Keratinocyte (primary cell): ENCODE results near the gene TCIRG1. TPM values are rescaled to one million over a fixed set of nuclear protein-coding genes. Genes with fewer than 3 reads are reported as not detected.

Source experiments
- DNase-seq: peaks from one replicate; pipeline ENCODE4 v3.0.0-alpha.2; 2011; ENCODE audit warnings: low read depth, missing footprints, low spot score
- FAIRE-seq: peaks from 2 replicates; lab custom pipeline; 2011; peaks lifted over from hg19 to GRCh38; lab: Jason Lieb, UNC
- H2AFZ ChIP-seq: 2 replicates; pipeline ENCODE4 v1.6.0; 2012; ENCODE audit warnings: low read length, control low read depth, inconsistent platforms; ENCODE audit not compliant: control insufficient read depth
- H3K27ac ChIP-seq: 2 replicates; pipeline ENCODE4 v1.5.1; 2011; ENCODE audit warnings: low read length; ENCODE audit not compliant: control insufficient read depth, insufficient read depth
- H3K27me3 ChIP-seq: 3 replicates; pipeline ENCODE4 v1.6.0; 2011; ENCODE audit warnings: low read length; ENCODE audit not compliant: control insufficient read depth, insufficient read depth; ENCODE audit errors: extremely low read depth
- H3K36me3 ChIP-seq, 2 experiments: 2 replicates in 1 of 2; 3 replicates in 1 of 2; pipeline ENCODE4 v1.5.1; 2011; ENCODE audit warnings: low read length in 2 of 2, mild to moderate bottlenecking in 1 of 2; ENCODE audit not compliant: control insufficient read depth in 2 of 2, insufficient read depth in 2 of 2; ENCODE audit errors: extremely low read depth in 1 of 2
- H3K4me1 ChIP-seq: 3 replicates; pipeline ENCODE4 v1.5.1; 2011; ENCODE audit warnings: low read length; ENCODE audit not compliant: control insufficient read depth, insufficient read depth; ENCODE audit errors: extremely low read depth
- H3K4me2 ChIP-seq: 3 replicates; pipeline ENCODE4 v1.6.0; 2011; ENCODE audit warnings: low read depth, low read length; ENCODE audit not compliant: control insufficient read depth, insufficient read depth; ENCODE audit errors: extremely low read depth
- H3K4me3 ChIP-seq, 3 experiments: fragments of 200-600 bp in 1 of 3; sonication (generic) in 1 of 3; 2 replicates in 2 of 3; 3 replicates in 1 of 3; pipeline ENCODE4 v1.5.1; 2011 to 2016; ENCODE audit warnings: low read length in 3 of 3, mild to moderate bottlenecking in 3 of 3, control low read depth in 2 of 3, inconsistent platforms in 1 of 3, low read depth in 1 of 3, mixed read lengths in 1 of 3, mixed run types in 1 of 3, moderate library complexity in 1 of 3; ENCODE audit not compliant: control insufficient read depth in 2 of 3, insufficient read depth in 2 of 3; ENCODE audit errors: extremely low read depth in 1 of 3
- H3K79me2 ChIP-seq: 2 replicates; pipeline ENCODE4 v1.6.0; 2012; ENCODE audit warnings: low read length; ENCODE audit not compliant: control insufficient read depth, insufficient read depth
- H3K9ac ChIP-seq: 3 replicates; pipeline ENCODE4 v1.6.0; 2011; ENCODE audit warnings: low read length; ENCODE audit not compliant: control insufficient read depth, insufficient read depth; ENCODE audit errors: extremely low read depth
- H3K9me1 ChIP-seq: 3 replicates; pipeline ENCODE4 v1.6.0; 2011; ENCODE audit warnings: low read length; ENCODE audit not compliant: control insufficient read depth, insufficient read depth; ENCODE audit errors: extremely low read depth
- H3K9me3 ChIP-seq: 2 replicates; pipeline ENCODE4 v1.5.1; 2012; ENCODE audit warnings: low read depth, low read length; ENCODE audit not compliant: control insufficient read depth
- H4K20me1 ChIP-seq: 3 replicates; pipeline ENCODE4 v1.6.0; 2011; ENCODE audit warnings: low read length; ENCODE audit not compliant: control insufficient read depth, insufficient read depth; ENCODE audit errors: extremely low read depth
- EZH2 ChIP-seq: IDR thresholded peaks from one replicate; pipeline ENCODE4 v1.6.1; 2012; ENCODE audit warnings: inconsistent platforms, mild to moderate bottlenecking, low read length, moderate library complexity
- dilution Hi-C: fragments of 300-500 bp; cut with MboI; formaldehyde crosslinking; loops from one replicate; pipeline ENCODE4 v1.7.0; 2020; ENCODE audit warnings: low sequenced_read_pairs; ENCODE audit not compliant: extremely low pct_ligation_motif_present
- polyA plus RNA-seq, 5 experiments: library from polyadenylated mRNA; depleted of rRNA in 3 of 5; stranded (reverse) in 3 of 5; stranded (forward) in 1 of 5; unstranded in 1 of 5; fragments of >200 nt; gene quantifications; 1 replicate in 1 of 5; 2 replicates in 3 of 5; 3 replicates in 1 of 5; pipeline versions ENCODE4 v1.2.1 to v1.2.3, GENCODE V29; 2011 to 2012; ENCODE audit warnings: missing spikeins in 2 of 5, low read depth in 1 of 5, low replicate concordance in 1 of 5
- TF ChIP-seq, protein P1 (sequence below), 3 experiments: IDR thresholded peaks in 1 of 3; conservative IDR thresholded peaks in 1 of 3; optimal IDR thresholded peaks in 1 of 3; 2 replicates in 2 of 3; 3 replicates in 1 of 3; pipeline versions ENCODE3 to v1.5.1; 2011; ENCODE audit warnings: low read length in 3 of 3, mild to moderate bottlenecking in 3 of 3, moderate library complexity in 2 of 3, control low read depth in 1 of 3, inconsistent platforms in 1 of 3; ENCODE audit not compliant: insufficient read depth in 2 of 3; ENCODE audit errors: extremely low read depth in 1 of 3

TCIRG1 gene
- polyA plus RNA-seq, 1 donor (not counting 4 experiments of a cell fraction or from before 2014, with no cell fraction given), result 12.7 TPM

DNA sequence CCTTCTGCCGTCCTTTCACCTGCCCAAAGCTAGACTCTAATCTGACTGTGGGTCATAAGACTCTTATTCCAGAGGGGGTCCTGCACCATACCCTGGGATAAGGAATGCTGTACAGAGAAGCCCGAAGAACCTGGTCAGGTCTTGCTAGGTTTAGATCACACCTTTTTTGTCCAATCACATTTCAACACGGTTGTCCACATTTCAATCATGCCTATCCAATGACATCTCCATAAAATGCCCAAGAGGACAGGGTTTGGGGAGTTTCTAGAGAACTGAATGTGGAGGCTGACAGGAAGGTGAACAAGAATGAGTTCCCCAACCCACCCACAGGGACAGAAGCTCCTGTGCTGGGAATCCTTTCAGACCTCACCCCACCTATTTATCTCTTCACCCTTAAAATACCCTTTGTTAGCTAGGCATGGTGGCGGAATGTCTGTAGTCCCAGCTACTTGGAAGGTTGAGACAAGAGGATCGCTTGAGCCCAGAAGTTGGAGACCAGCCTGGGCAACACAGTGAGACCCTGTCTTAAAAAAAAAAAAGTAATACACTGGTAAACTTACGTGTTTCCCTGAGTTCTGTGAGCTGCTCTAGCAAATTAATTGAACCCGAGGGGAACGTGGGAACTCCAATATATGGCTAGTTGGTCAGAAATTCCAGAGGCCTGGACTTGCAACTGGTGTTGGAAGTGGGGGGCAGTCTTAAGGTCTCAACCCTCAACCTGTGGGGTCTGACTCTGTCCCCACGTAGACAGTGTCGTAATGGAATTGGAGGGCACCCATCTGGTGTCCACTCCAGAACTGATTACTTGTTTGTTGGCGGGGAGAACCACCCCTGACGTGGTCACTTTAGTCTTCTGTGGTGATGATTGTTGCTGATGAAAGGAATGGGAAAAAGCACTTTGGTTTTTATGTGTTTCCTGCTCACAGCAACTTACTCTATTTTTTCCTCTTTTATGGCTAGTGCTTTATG is 17.8 kb downstream of the TCIRG1 start:
- Histone ChIP-seq H3K27me3 (no peaks in the 10 kb centered on the region), H3K9ac (no peak overlapping the region), H3K36me3 (peaks cover 0 to 4% of the 10 kb centered on the region in 2 experiments), H3K4me2 (no peak overlapping the region), H3K9me3 (no peaks in the 10 kb centered on the region), H3K9me1 (no peaks in the 10 kb centered on the region), H3K4me3 (no peak overlapping the region), H3K27ac (no peak overlapping the region), H3K79me2 (no peaks in the 10 kb centered on the region), H2AFZ (no peak overlapping the region), H3K4me1 (no peaks in the 10 kb centered on the region), H4K20me1 (no peaks in the 10 kb centered on the region)
- DNase-seq (no peak), FAIRE-seq (no peak)
- no peak for TF ChIP-seq EZH2
- TF ChIP-seq, protein P1, sequence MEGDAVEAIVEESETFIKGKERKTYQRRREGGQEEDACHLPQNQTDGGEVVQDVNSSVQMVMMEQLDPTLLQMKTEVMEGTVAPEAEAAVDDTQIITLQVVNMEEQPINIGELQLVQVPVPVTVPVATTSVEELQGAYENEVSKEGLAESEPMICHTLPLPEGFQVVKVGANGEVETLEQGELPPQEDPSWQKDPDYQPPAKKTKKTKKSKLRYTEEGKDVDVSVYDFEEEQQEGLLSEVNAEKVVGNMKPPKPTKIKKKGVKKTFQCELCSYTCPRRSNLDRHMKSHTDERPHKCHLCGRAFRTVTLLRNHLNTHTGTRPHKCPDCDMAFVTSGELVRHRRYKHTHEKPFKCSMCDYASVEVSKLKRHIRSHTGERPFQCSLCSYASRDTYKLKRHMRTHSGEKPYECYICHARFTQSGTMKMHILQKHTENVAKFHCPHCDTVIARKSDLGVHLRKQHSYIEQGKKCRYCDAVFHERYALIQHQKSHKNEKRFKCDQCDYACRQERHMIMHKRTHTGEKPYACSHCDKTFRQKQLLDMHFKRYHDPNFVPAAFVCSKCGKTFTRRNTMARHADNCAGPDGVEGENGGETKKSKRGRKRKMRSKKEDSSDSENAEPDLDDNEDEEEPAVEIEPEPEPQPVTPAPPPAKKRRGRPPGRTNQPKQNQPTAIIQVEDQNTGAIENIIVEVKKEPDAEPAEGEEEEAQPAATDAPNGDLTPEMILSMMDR (optimal IDR thresholded peaks at IDR 0.05 in 1 of 3, IDR thresholded peaks at IDR 0.05 in 1 of 3, conservative IDR thresholded peaks at IDR 0.05 in 1 of 3; ENCODE audit: extremely low read depth in 1 of 3, insufficient read depth in 2 of 3, low read length in 3 of 3), result no peak
- dilution Hi-C loops, result no loop called here

DNA sequence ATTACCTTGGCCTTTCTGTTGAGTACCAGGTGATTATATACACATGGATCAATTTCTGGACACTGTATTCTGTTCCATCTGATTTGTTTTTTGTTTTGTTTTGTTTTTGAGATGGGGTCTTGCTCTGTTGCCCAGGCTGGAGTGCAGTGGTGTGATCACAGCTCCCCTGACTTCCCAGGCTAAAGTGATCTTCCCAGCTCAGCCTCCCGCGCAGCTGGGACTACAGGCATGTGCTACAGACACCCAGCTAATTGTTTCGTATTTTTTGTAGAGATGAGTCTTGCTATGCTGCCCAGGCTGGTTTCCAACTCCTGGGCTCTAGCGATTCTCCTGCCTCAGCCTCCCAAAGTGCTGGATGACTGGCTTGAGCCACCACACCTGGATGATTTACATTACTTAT is 19.0 kb downstream of the TCIRG1 start:
- FAIRE-seq (no peak), DNase-seq (no peak)
- H3K4me2 ChIP-seq, result no peak overlapping the region
- no peaks in the 10 kb centered on the region for H3K36me3 ChIP-seq
- no peak overlapping the region for H3K9ac ChIP-seq
- dilution Hi-C loops, result no loop called here
- no peaks in the 10 kb centered on the region for H3K27me3 ChIP-seq
- H4K20me1 ChIP-seq, result no peaks in the 10 kb centered on the region
- TF ChIP-seq, protein P1 (optimal IDR thresholded peaks at IDR 0.05 in 1 of 3, IDR thresholded peaks at IDR 0.05 in 1 of 3, conservative IDR thresholded peaks at IDR 0.05 in 1 of 3; ENCODE audit: extremely low read depth in 1 of 3, insufficient read depth in 2 of 3, low read length in 3 of 3), result no peak
- TF ChIP-seq EZH2, result no peak
- no peaks in the 10 kb centered on the region for H3K9me1 ChIP-seq
- H3K79me2 ChIP-seq, result no peaks in the 10 kb centered on the region
- H3K27ac ChIP-seq, result no peak overlapping the region
- H3K9me3 ChIP-seq, result no peaks in the 10 kb centered on the region
- H3K4me3 ChIP-seq, result no peak overlapping the region
- no peaks in the 10 kb centered on the region for H3K4me1 ChIP-seq
- no peak overlapping the region for H2AFZ ChIP-seq
